Measurements from ENCODE around the gene CADPS2. TPM values are rescaled to one million over a fixed set of nuclear protein-coding genes. Genes with fewer than 3 reads are reported as not detected.

CADPS2 gene
- total and polyA plus RNA-seq, 2 of the 4 experiments (the other 2 are of a cell fraction): 0.10 to 0.54 TPM

DNA sequence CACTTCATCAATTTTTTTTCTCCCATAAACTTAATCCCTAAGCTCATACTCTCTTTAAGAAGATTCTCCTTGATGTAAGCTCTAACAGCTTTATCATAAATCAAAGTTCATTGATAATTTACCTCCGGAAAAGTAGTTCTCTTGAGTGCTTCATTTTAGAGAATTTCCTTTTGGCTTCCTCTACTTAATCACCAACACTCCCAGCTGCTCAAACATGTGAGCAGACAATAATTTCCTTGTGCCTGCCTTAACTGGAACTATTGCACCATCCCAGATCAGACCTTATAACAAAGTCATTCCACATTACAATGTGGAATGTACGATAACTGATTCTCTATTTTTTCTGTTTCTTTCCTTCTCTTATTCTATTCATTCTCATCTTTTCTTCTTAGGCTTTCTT lies 587.6 kb downstream of the CADPS2 start:
- H3K18ac ChIP-seq (ENCODE audit: low read depth, low read length): no peak overlapping the region
- H2AK9ac ChIP-seq (replicated peaks; ENCODE audit: low read depth, low read length, poor library complexity): no peak overlapping the region
- H2BK5ac ChIP-seq (ENCODE audit: low read depth, low read length, poor library complexity, severe bottlenecking): no peak overlapping the region
- peaks cover 3% of the 10 kb centered on the region; the same call in 1 of the 2 replicates for H3K9me3 ChIP-seq (ENCODE audit: control insufficient read depth, insufficient read depth, low read length)
- no peaks in the 10 kb centered on the region for H3K36me3 ChIP-seq (ENCODE audit: control insufficient read depth, insufficient read depth, low read length)
- no peaks in the 10 kb centered on the region for H3K4me1 ChIP-seq (ENCODE audit: control insufficient read depth, insufficient read depth, low read length)
- H2AK5ac ChIP-seq (ENCODE audit: low read depth, low read length): no peak overlapping the region
- ATAC-seq (ENCODE audit: low read depth): no peak
- H3K9ac ChIP-seq (ENCODE audit: low read depth, low read length): no peak overlapping the region
- no peaks in the 10 kb centered on the region for H4K20me1 ChIP-seq (ENCODE audit: insufficient read depth, low read length)
- peaks cover 35% of the 10 kb centered on the region for H3K27me3 ChIP-seq (ENCODE audit: control insufficient read depth, insufficient read depth, low read length)
- BruUV-seq (replicated peaks): no TSS peak
- dilution Hi-C loops (cut with HindIII; ENCODE audit: low sequenced_read_pairs, unreplicated experiment) (no loop called here), in situ Hi-C loops (cut with MboI; ENCODE audit: low sequenced_read_pairs) (no loop called here), intact Hi-C loops (cut with micrococcal nuclease) (no loop called here)
- H3K56ac ChIP-seq (ENCODE audit: extremely low read depth, insufficient read depth, low read length): no peak overlapping the region
- no peak overlapping the region for H2BK120ac ChIP-seq (ENCODE audit: low read depth, low read length)
- H3K4me2 ChIP-seq (ENCODE audit: low read depth, low read length): no peak overlapping the region
- H2BK20ac ChIP-seq (ENCODE audit: low read depth, low read length): no peak overlapping the region
- H3K23ac ChIP-seq (ENCODE audit: low read depth, low read length): no peak overlapping the region
- no peaks in the 10 kb centered on the region for H3K9me1 ChIP-seq (ENCODE audit: insufficient read depth, low read length)
- TF ChIP-seq SMC3 (IDR thresholded peaks at IDR 0.05; ENCODE audit: low read depth, low read length) (no peak), RCOR1 (IDR thresholded peaks at IDR 0.05; ENCODE audit: insufficient replicate concordance, low read length) (no peak), MXI1 (IDR thresholded peaks at IDR 0.05; ENCODE audit: borderline replicate concordance, low read depth, low read length) (no peak), FOS (IDR thresholded peaks at IDR 0.05; ENCODE audit: low read depth, low read length) (no peak), POLR2A (IDR thresholded peaks at IDR 0.05; ENCODE audit: low read depth, low read length) (no peak), MAZ (IDR thresholded peaks at IDR 0.05; ENCODE audit: borderline replicate concordance, low read depth, low read length) (no peak), MAFK (IDR thresholded peaks at IDR 0.05; ENCODE audit: low read depth, low read length) (no peak), RAD21 (IDR thresholded peaks at IDR 0.05; ENCODE audit: low read length) (no peak), CEBPB (IDR thresholded peaks at IDR 0.05; ENCODE audit: low read depth, low read length) (no peak), BHLHE40 (IDR thresholded peaks at IDR 0.05; ENCODE audit: low read depth, low read length) (no peak), NFE2L2 (IDR thresholded peaks at IDR 0.05; ENCODE audit: low read depth, low read length) (no peak)
- TF ChIP-seq, protein P1, sequence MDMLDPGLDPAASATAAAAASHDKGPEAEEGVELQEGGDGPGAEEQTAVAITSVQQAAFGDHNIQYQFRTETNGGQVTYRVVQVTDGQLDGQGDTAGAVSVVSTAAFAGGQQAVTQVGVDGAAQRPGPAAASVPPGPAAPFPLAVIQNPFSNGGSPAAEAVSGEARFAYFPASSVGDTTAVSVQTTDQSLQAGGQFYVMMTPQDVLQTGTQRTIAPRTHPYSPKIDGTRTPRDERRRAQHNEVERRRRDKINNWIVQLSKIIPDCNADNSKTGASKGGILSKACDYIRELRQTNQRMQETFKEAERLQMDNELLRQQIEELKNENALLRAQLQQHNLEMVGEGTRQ (IDR thresholded peaks at IDR 0.05; ENCODE audit: low read depth, low read length): no peak
- TF ChIP-seq, protein P2, sequence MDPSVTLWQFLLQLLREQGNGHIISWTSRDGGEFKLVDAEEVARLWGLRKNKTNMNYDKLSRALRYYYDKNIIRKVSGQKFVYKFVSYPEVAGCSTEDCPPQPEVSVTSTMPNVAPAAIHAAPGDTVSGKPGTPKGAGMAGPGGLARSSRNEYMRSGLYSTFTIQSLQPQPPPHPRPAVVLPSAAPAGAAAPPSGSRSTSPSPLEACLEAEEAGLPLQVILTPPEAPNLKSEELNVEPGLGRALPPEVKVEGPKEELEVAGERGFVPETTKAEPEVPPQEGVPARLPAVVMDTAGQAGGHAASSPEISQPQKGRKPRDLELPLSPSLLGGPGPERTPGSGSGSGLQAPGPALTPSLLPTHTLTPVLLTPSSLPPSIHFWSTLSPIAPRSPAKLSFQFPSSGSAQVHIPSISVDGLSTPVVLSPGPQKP (IDR thresholded peaks at IDR 0.05; ENCODE audit: borderline replicate concordance, low read depth, low read length): no peak
- H4K8ac ChIP-seq (ENCODE audit: low read depth in 2 of 2, low read length in 2 of 2): no peak overlapping the region
- H4K91ac ChIP-seq (ENCODE audit: insufficient read depth, low read depth, low read length): no peak overlapping the region
- H3K14ac ChIP-seq (replicated peaks; ENCODE audit: low read depth, low read length): no peak overlapping the region
- ChIA-PET POLR2A (ENCODE audit: unreplicated experiment) (no interaction called here), CTCF (no interaction called here)
- H3K79me1 ChIP-seq (ENCODE audit: low read depth in 1 of 2, low read length in 2 of 2): no peaks in the 10 kb centered on the region
- H3K4ac ChIP-seq (ENCODE audit: low read depth, low read length): no peak overlapping the region
- WGBS, 2 experiments (ENCODE audit: extremely low coverage in 2 of 2, insufficient read length in 1 of 2): 60% methylated on average over 1 of the region's 2 CpGs; no CpG with 5 or more reads in 1 of the 2 experiments
- H3K4me3 ChIP-seq (ENCODE audit: insufficient read depth, low read depth, low read length): no peak overlapping the region
- no peak for DNase-seq
- H4K5ac ChIP-seq (ENCODE audit: low read depth, low read length): no peak overlapping the region
- no peak overlapping the region for H2AFZ ChIP-seq (replicated peaks; ENCODE audit: low read length, poor library complexity)
- H3K27ac ChIP-seq (ENCODE audit: insufficient read depth, low read length): no peak overlapping the region
- no peak overlapping the region for H2BK15ac ChIP-seq (ENCODE audit: low read depth, low read length)
